DND-41 (cell line): ENCODE measurements around the gene AURKB.

Experiments
- ATAC-seq: fragments of 200-7000 bp; cut with Tn5 transposase; 3 replicates; pipeline ENCODE4 v1.9.1; 2021; ENCODE audit warnings: low read depth; ENCODE audit not compliant: insufficient read depth
- DNase-seq: peaks from one replicate; pipeline ENCODE4 v3.0.0-alpha.2; 2020
- H2AFZ ChIP-seq: 2 replicates; pipeline ENCODE4 v1.6.0; 2012; ENCODE audit warnings: low read depth, low read length
- H3K27ac ChIP-seq: 2 replicates; pipeline ENCODE4 v1.5.1; 2012; ENCODE audit warnings: low read length, inconsistent platforms
- H3K27me3 ChIP-seq: fragments of 200-600 bp; sonication (generic); 2 replicates; pipeline ENCODE4 v1.6.0; 2012; ENCODE audit warnings: low read length, mild to moderate bottlenecking, inconsistent platforms; ENCODE audit not compliant: insufficient read depth, poor library complexity
- H3K36me3 ChIP-seq: 2 replicates; pipeline ENCODE4 v1.5.1; 2012; ENCODE audit warnings: low read length, inconsistent platforms; ENCODE audit not compliant: insufficient read depth
- H3K4me1 ChIP-seq: 2 replicates; pipeline ENCODE4 v1.5.1; 2012; ENCODE audit warnings: mild to moderate bottlenecking, low read length; ENCODE audit not compliant: insufficient read depth
- H3K4me2 ChIP-seq: 2 replicates; pipeline ENCODE4 v1.6.0; 2012; ENCODE audit warnings: mild to moderate bottlenecking, moderate library complexity, low read length, inconsistent platforms; ENCODE audit not compliant: insufficient read depth
- H3K4me3 ChIP-seq, 2 experiments: fragments of 200-600 bp in 1 of 2; shearing (Covaris generic) in 1 of 2; 2 replicates each; pipeline ENCODE4 v1.5.1; 2012 to 2016; ENCODE audit warnings: inconsistent platforms in 2 of 2, low read length in 2 of 2, mild to moderate bottlenecking in 2 of 2, low read depth in 1 of 2, moderate library complexity in 1 of 2
- H3K79me2 ChIP-seq: 2 replicates; pipeline ENCODE4 v1.6.0; 2012; ENCODE audit warnings: low read length, inconsistent platforms; ENCODE audit not compliant: insufficient read depth
- H3K9ac ChIP-seq: 2 replicates; pipeline ENCODE4 v1.6.0; 2012; ENCODE audit warnings: low read depth, mild to moderate bottlenecking, inconsistent platforms, low read length, moderate library complexity
- H3K9me3 ChIP-seq: 2 replicates; pipeline ENCODE4 v1.5.1; 2012; ENCODE audit warnings: low read length, moderate library complexity, mild to moderate bottlenecking, inconsistent platforms; ENCODE audit not compliant: insufficient read depth, severe bottlenecking
- H4K20me1 ChIP-seq: 2 replicates; pipeline ENCODE4 v1.6.0; 2012; ENCODE audit warnings: low read length; ENCODE audit not compliant: insufficient read depth
- EZH2 ChIP-seq: IDR thresholded peaks from 3 replicates; pipeline ENCODE4 v1.6.1; 2012; ENCODE audit warnings: borderline replicate concordance, low read depth, mild to moderate bottlenecking, moderate library complexity, low read length, inconsistent platforms; ENCODE audit not compliant: severe bottlenecking
- TF ChIP-seq, protein P1 (sequence below): IDR thresholded peaks from 2 replicates; pipeline ENCODE4 v1.5.1; 2012; ENCODE audit warnings: borderline replicate concordance, low read length, moderate library complexity, mild to moderate bottlenecking; ENCODE audit not compliant: poor library complexity, severe bottlenecking; ENCODE audit errors: extremely low read depth

AURKB gene

GRCh38 chr17:8249621-8250500, 39.5 kb upstream of the AURKB start:
- ATAC-seq (no peak), DNase-seq (no peak)
- H3K79me2 ChIP-seq, result peaks cover 82% of the 10 kb centered on the region
- H3K27me3 ChIP-seq, result no peaks in the 10 kb centered on the region
- H3K4me3 ChIP-seq, result peak overlapping the region; percentile 93 to 94
- H3K4me2 ChIP-seq, result peak overlapping the region; percentile 70
- peak overlapping the region; percentile 100 for H3K9ac ChIP-seq
- H2AFZ ChIP-seq, result peak overlapping the region; percentile 94
- no peaks in the 10 kb centered on the region for H3K9me3 ChIP-seq
- H3K27ac ChIP-seq, result peak overlapping the region; percentile 100
- TF ChIP-seq EZH2, result no peak
- TF ChIP-seq, protein P1, sequence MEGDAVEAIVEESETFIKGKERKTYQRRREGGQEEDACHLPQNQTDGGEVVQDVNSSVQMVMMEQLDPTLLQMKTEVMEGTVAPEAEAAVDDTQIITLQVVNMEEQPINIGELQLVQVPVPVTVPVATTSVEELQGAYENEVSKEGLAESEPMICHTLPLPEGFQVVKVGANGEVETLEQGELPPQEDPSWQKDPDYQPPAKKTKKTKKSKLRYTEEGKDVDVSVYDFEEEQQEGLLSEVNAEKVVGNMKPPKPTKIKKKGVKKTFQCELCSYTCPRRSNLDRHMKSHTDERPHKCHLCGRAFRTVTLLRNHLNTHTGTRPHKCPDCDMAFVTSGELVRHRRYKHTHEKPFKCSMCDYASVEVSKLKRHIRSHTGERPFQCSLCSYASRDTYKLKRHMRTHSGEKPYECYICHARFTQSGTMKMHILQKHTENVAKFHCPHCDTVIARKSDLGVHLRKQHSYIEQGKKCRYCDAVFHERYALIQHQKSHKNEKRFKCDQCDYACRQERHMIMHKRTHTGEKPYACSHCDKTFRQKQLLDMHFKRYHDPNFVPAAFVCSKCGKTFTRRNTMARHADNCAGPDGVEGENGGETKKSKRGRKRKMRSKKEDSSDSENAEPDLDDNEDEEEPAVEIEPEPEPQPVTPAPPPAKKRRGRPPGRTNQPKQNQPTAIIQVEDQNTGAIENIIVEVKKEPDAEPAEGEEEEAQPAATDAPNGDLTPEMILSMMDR, result no peak
- peaks cover 30% of the 10 kb centered on the region for H3K36me3 ChIP-seq
- peaks cover 3% of the 10 kb centered on the region; the same call in 1 of the 2 replicates for H4K20me1 ChIP-seq
- H3K4me1 ChIP-seq, result peaks cover 39% of the 10 kb centered on the region

DNA sequence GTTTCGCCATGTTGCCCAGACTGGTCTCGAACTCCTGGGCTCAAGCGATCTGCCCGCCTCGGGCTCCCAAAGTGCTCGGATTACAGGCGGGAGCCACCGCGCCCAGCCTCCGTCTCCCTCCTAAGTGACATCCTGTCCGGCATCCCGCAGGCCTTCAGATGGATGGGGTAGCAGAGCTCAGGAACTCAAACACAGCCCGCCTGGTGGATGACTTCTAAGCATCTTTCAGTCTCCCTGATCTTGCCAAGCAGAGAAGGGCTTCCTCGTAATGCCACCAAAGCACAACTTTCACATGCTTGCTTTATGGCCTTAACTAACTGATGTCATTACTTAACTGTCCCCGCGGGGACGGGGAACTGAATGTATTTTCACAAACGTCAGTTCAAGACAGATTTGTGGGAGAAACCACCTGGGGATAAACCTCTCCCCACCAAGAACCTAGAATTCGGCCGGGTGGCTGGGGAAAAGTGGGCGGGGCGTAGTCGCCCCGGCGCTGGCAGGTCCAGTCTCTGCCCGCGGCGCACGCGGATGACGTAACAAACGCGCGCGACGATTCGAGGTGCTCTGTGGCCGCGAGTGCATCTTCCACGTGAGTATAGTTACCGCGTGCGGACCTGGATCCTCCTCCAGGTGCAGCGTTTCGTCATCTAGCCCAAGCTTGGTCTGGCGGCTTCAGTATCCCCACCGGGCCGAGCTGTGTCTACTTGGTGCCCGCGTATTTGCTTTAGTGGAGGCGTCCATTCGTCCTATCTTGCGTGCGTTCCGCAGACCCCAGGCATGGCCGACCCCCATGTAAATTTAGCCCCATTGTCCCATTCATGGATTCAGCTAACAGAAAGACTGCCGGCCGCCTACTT, 38.6 kb upstream of the AURKB start, which contains the start of gene PFAS:
Gene PFAS (plus strand): TSS at position 539 of the 857 bp plus-strand sequence. CDS start 4,649 bp downstream, outside the sequence.
- Histone ChIP-seq H3K4me1 (peaks cover 42% of the 10 kb centered on the region), H2AFZ (peak within 1 kb of the TSS; percentile 94), H3K36me3 (peaks cover 26% of the 10 kb centered on the region), H3K27me3 (no peaks in the 10 kb centered on the region), H3K9ac (peak within 1 kb of the TSS; percentile 100), H3K9me3 (no peaks in the 10 kb centered on the region), H4K20me1 (peaks cover 3% of the 10 kb centered on the region; the same call in 1 of the 2 replicates), H3K4me2 (peak within 1 kb of the TSS; percentile 70), H3K27ac (peak within 1 kb of the TSS; percentile 100), H3K79me2 (peaks cover 87% of the 10 kb centered on the region), H3K4me3 (peak within 1 kb of the TSS; percentile 93 to 94)
- DNase-seq (peak; percentile 93), ATAC-seq (peak; percentile 60)
- no peak for TF ChIP-seq EZH2

DNA sequence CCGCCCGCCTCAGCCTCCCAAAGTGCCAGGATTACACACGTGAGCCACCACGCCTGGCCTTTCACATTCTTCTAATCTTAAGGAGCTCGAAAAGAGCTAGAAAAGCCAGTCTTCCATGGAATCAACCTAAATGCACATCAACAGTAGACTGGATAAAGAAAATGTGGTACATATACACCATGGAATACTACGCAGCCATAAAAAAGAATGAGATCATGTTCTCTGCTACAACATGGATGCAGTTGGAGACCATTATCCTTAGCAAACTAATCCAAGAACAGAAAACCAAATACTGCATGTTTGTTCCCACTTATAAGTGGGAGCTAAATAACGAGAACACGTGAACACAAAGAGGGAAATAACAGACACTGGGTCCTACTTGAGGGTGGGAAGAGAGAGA, 34.4 kb upstream of the AURKB start:
- Histone ChIP-seq H3K9ac (no peak overlapping the region), H2AFZ (no peak overlapping the region), H3K9me3 (no peaks in the 10 kb centered on the region), H3K4me1 (peaks cover 36% of the 10 kb centered on the region), H3K4me3 (no peak overlapping the region), H3K79me2 (peaks cover 75% of the 10 kb centered on the region), H3K27me3 (no peaks in the 10 kb centered on the region), H3K4me2 (no peak overlapping the region), H3K36me3 (peaks cover 45% of the 10 kb centered on the region), H3K27ac (no peak overlapping the region), H4K20me1 (peaks cover 6% of the 10 kb centered on the region; the same call in 1 of the 2 replicates)
- DNase-seq, result no peak
- TF ChIP-seq, protein P1, result no peak
- TF ChIP-seq EZH2, result no peak
- no peak for ATAC-seq
